GM15510 (cell line): ENCODE results near the gene ECM1.

Source experiments
- POLR2A ChIP-seq: IDR thresholded peaks from 3 replicates; pipeline ENCODE4 v1.6.1; 2011; ENCODE audit warnings: borderline replicate concordance; ENCODE audit not compliant: insufficient read length; ENCODE audit errors: extremely low read depth

Gene ECM1

GRCh38 chr1:150557065-150557600 is 49.2 kb downstream of the ECM1 start:
- TF ChIP-seq POLR2A = no peak

- TF ChIP-seq POLR2A = no peak
Observed at GRCh38 chr1:150557813-150558212, 49.9 kb downstream of the ECM1 start.

GRCh38 chr1:150558303-150558704 is 50.4 kb downstream of the ECM1 start:
- TF ChIP-seq POLR2A = no peak

GRCh38 chr1:150558761-150559655 is 51.1 kb downstream of the ECM1 start:
- no peak for TF ChIP-seq POLR2A

- no peak for TF ChIP-seq POLR2A
Observed at GRCh38 chr1:150559656-150560010, 51.7 kb downstream of the ECM1 start.

GRCh38 chr1:150560011-150560438 is 52.1 kb downstream of the ECM1 start:
- no peak for TF ChIP-seq POLR2A

- TF ChIP-seq POLR2A = no peak
Observed at GRCh38 chr1:150560576-150561253, 52.8 kb downstream of the ECM1 start.

- TF ChIP-seq POLR2A = peak; percentile 62
Observed at GRCh38 chr1:150561254-150561973, 53.5 kb downstream of the ECM1 start.

GRCh38 chr1:150561974-150562445 is 54.1 kb downstream of the ECM1 start:
- TF ChIP-seq POLR2A = peak; percentile 57

- TF ChIP-seq POLR2A = no peak
Observed at GRCh38 chr1:150562446-150563339, 54.8 kb downstream of the ECM1 start.
